ENCODE measurements around the gene PMPCA. TPM values are rescaled to one million over a fixed set of nuclear protein-coding genes. Genes with fewer than 3 reads are reported as not detected.

The PMPCA gene, protein sequence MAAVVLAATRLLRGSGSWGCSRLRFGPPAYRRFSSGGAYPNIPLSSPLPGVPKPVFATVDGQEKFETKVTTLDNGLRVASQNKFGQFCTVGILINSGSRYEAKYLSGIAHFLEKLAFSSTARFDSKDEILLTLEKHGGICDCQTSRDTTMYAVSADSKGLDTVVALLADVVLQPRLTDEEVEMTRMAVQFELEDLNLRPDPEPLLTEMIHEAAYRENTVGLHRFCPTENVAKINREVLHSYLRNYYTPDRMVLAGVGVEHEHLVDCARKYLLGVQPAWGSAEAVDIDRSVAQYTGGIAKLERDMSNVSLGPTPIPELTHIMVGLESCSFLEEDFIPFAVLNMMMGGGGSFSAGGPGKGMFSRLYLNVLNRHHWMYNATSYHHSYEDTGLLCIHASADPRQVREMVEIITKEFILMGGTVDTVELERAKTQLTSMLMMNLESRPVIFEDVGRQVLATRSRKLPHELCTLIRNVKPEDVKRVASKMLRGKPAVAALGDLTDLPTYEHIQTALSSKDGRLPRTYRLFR
- 73.6 to 104 TPM (median 78.7 TPM) in 5 replicates for total RNA-seq (2022; extraction: Qiagen RNA extraction; ENCODE audit: low read depth)

DNA sequence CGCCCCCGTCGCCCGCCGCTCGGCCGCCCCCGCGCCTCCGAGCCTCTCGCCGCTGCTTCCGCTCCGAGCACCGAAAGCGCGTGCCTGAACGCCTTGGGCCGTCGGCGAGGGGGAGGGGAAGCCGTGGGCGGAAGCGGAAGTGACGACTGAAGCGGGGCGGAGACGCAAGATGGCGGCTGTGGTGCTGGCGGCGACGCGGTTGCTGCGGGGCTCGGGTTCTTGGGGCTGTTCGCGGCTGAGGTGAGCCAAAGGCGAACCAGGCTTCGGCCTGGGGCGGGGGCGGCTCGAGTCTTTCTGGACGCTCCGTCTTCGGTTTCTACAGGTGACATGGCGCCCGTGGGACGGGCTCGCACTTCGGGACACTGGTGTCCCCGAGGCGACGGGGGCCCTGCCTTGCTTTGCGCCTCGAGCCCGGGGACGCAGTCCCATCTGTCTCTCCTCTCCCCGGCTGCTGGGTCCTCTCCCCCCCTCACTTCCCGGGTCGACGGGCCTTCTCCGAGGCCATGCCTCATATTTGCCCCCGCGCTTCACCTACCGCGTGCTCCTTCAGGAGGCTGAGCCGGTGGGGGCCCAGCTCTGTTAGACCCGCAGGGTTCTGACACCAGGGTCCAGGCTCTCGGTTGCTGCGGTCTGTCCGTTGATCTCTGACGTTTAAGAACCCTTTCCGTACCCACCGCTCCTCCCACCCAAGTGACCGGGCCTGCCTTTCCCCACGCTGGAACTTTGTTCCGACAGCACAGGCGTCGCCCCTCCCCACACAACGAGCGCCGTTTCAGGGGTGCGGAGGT, at the start of gene PMPCA, which contains the start of gene ENTR1:
PMPCA (plus strand) TSS at position 159 of the 788 bp plus-strand sequence; CDS start at position 170, 11 bp downstream.
ENTR1 (minus strand) TSS at position 115 of the 788 bp plus-strand sequence. CDS start 217 bp downstream, outside the sequence.

DNA sequence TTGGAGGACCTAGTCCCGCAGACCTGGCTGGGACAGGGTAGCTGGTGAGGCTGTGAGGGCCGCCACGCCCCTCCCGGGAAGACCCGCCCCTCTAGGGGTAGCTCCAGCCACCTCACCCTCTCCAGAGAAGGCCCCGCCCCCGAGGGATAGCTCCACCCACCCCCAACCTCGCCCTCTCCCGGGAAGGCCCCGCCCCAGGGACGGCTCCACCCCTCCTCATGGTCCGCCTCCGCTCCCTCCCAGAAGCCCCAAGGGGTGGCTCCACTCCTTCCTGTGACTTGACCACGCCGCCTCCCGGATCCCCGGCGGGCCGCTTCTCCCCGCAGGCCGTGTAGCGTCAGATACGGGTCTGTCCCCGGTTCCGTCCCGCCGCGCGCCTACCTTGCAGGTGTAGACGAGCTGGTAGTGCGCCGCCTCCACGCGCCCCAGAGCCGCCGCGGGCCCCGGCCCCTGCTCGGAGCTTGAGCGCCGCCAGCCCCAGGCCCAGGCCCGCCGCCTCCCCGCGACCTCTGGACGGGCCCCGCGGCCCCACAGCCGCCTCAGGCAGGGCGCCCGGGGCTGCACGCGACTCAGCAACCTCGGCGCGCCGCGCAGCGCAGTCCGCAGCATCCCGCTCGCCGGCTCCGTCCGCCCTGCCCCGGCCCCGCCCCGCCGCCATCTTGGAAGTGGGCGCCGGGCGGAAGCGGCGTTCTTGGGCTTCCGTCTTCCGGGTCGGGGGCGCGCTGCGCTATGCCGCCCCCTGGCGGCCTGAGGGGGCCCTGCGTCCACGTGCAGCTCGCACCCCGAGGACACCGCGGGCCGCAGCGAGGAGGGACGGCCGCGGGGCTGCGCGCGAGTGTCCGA, 47.1 kb upstream of the PMPCA start, which contains the start of gene DNLZ:
DNLZ (minus strand) TSS at position 639 of the 843 bp plus-strand sequence; CDS start at position 609, 30 bp downstream.

DNA sequence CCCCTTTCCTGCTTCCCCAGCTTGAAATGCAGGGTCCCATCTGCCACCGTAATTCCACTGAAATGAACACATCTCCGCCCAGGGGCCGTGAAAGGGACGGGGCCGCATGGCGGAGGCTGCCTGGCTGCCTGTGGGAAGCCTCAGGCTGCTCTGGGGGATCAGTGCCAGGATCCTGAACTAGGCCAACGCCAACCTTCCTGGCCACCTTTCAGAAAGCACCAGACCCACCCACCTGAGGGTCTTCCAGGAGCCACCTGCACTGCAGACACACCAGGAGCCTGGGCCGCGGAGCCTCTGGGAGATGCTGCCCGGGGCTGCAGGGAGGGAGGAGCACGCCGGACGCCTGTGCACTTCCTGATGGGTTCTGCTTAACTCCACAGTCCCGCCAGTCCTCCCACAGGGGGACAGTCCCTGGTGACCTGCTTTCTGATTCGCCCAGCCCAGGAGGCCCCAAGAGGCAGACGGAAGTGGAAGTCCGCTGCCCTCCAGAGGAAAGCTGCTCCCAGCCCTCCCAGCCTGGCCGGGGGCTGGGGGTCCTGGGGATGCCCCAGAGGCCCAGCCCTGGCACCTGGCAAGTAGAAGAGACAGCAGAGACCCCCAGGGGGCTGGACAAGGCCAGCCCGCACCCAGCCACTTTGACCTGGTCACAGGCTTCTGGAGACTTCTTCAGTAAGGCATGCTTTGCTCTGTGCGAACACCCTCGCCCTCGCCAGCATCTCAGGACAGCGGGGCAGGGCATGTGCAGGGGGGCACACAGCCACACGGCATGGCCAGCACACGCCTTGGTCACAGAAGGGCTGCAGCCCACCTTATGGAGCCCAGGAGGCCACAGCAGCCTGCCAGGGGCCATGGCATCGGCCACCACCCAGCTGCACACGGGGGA, 36.9 kb upstream of the PMPCA start, which contains the start of gene CARD9:
CARD9 (minus strand) TSS at position 370 of the 883 bp plus-strand sequence. CDS start 1,591 bp downstream, outside the sequence.

DNA sequence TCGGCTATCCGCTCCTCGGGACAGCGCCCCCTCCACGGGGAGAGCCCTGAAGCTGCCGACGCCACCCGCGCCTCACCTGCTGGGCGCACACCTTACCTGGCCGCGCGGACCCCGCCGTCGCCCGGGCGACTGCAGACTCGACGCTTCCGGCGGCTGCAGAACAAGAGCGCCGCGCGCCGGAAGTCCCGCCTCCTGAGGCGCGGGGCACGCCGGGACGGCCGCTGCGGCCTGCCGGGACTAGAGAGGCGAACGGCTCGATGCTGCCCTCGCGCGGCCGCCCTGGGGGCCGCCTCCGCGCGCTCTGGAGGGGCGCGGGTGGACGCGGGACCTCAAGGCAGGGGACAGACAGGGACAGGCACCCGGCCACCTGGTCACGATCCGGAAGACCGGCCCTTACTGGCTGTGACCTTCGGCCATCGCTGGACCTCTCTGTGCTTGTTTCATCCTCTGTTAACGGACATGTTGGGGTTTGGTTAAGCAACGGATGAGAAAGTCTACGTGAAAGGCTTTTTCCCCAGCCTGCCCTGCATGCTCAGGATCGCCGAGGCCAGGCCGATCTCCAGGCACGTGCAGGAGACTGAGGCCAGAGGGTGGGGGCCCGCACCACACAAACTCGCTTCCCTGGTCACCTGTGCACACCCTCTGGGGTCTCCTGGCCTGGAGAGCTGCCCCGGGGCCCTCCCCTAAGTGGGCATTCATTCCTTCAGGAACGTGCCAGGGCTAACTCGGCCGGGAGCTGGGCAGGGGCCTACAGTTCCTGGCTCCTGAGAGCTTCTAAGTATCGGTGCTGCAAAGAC, 10.2 kb upstream of the PMPCA start, which contains the start of gene SNAPC4:
SNAPC4 (minus strand) TSS at position 133 of the 797 bp plus-strand sequence. CDS start 1,742 bp downstream, outside the sequence.

DNA sequence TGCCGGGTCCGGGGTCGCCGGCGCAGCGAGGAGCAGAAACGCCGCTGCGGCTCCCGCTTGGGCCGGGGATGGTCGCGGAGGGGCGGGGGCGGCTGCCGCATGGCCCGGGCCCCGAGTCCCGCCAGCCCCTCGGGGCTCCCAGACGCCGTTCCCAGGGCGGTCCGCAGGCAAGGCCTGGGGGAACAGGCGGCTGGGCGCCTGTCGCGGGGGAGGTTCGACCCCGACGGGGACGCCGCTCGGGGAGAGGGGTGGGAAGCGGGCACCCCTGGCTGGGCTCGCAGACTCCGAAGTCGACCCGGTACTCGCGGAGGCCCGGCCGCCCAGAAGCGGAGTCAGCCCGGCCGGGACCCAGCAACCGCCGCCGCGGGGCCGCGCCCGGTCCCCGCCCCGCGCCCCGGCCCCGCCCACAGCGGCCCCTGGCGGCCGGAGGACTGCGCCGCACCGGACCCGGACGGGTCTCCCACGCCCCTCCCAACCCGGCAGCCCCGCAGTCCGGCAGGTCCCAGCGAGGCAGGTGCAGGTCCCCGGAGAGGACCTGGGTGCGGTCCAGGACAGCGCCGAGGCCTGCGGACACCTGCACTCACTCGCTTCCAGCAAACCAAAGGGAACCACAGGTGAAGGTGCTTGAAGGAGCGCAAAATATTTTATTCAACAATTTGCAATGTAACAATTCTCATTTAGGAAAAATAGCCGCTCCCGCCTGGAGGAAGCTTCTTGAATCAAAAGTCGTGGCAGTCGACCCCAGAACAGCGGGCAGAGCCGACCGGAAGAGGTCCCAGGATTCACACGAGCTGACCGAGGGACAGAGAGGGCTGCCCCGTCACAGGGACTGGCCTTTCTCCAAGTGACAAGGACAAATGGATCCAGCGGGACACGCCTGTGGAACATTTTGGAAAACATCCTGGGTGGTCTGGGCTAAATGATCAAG, 29.3 kb downstream of the PMPCA start, which contains the start of gene INPP5E:
INPP5E (minus strand) TSS at position 365 of the 928 bp plus-strand sequence. CDS start 426 bp downstream, outside the sequence.

Other genes with a start within 250 kb of the PMPCA start
- gene LHX3, start 205.5 kb upstream of the PMPCA start, total RNA-seq (2022; extraction: Qiagen RNA extraction; ENCODE audit: low read depth), result 0.08 to 0.12 TPM (median 0.09 TPM) in 4 of 5 replicates, not detected in the other
- 26.6 to 30.1 TPM (median 28.8 TPM) in 5 replicates for gene QSOX2, start 164.8 kb upstream of the PMPCA start, total RNA-seq (2022; extraction: Qiagen RNA extraction; ENCODE audit: low read depth)
- not detected in 5 replicates for gene CCDC187, start 106.6 kb upstream of the PMPCA start, total RNA-seq (2022; extraction: Qiagen RNA extraction; ENCODE audit: low read depth)
- 8.7 to 13.6 TPM (median 11.4 TPM) in 5 replicates for gene GPSM1, start 83.1 kb upstream of the PMPCA start, total RNA-seq (2022; extraction: Qiagen RNA extraction; ENCODE audit: low read depth)
- 17.8 to 41.5 TPM (median 38.2 TPM) in 5 replicates for gene DNLZ, start 46.9 kb upstream of the PMPCA start, total RNA-seq (2022; extraction: Qiagen RNA extraction; ENCODE audit: low read depth)
- gene CARD9, start 37.0 kb upstream of the PMPCA start, total RNA-seq (2022; extraction: Qiagen RNA extraction; ENCODE audit: low read depth), result 0.69 to 2.4 TPM (median 1.2 TPM) in 5 replicates
- gene SNAPC4, start 10.5 kb upstream of the PMPCA start, total RNA-seq (2022; extraction: Qiagen RNA extraction; ENCODE audit: low read depth), result 11.8 to 14.6 TPM (median 13.2 TPM) in 5 replicates
- gene ENTR1, start within 50 bp of the PMPCA start, total RNA-seq (2022; extraction: Qiagen RNA extraction; ENCODE audit: low read depth), result 65.8 to 76.1 TPM (median 74.2 TPM) in 5 replicates
- 13.8 to 20.7 TPM (median 18.4 TPM) in 5 replicates for gene INPP5E, start 29.2 kb downstream of the PMPCA start, total RNA-seq (2022; extraction: Qiagen RNA extraction; ENCODE audit: low read depth)
- 58.8 to 69.2 TPM (median 63.2 TPM) in 5 replicates for gene SEC16A, start 72.4 kb downstream of the PMPCA start, total RNA-seq (2022; extraction: Qiagen RNA extraction; ENCODE audit: low read depth)
- 8.7 to 12.2 TPM (median 10.8 TPM) in 5 replicates for gene NOTCH1, start 135.4 kb downstream of the PMPCA start, total RNA-seq (2022; extraction: Qiagen RNA extraction; ENCODE audit: low read depth)

Measured in A549 treated with CpdA at 1 μM for 4 hours (cell line).